ENCODE measurements around the gene KRT36.

The KRT36 gene

GRCh38 chr17:41523787-41524186 is 34.1 kb upstream of the KRT36 start:
- POLR2A ChIA-PET, result no interaction called here

GRCh38 chr17:41523225-41523593 is 33.5 kb upstream of the KRT36 start:
- POLR2A ChIA-PET, result no interaction called here
- DNase-seq (ENCODE audit: extremely low spot score), result no peak
- CTCF ChIA-PET, result no interaction called here
- no peak for TF ChIP-seq ZNF384 (IDR thresholded peaks at IDR 0.05)
- no peak for TF ChIP-seq CTBP1 (IDR thresholded peaks at IDR 0.05; ENCODE audit: borderline replicate concordance)
- TF ChIP-seq SUZ12 (IDR thresholded peaks at IDR 0.05), result no peak
- no peak for TF ChIP-seq L3MBTL2 (conservative IDR thresholded peaks at IDR 0.05)
- TF ChIP-seq SP1 (IDR thresholded peaks at IDR 0.05), result no peak
- no peak for TF ChIP-seq NFRKB (IDR thresholded peaks at IDR 0.05)
- no peak for TF ChIP-seq FOXK2 (IDR thresholded peaks at IDR 0.05)
- no peak for TF ChIP-seq PKNOX1 (IDR thresholded peaks at IDR 0.05)
- TF ChIP-seq TARDBP (IDR thresholded peaks at IDR 0.05), result no peak
- no peak for TF ChIP-seq ELF4 (IDR thresholded peaks at IDR 0.05)

More at GRCh38 chr17:41523787-41524186, 34.1 kb upstream of the KRT36 start:
- CTCF ChIA-PET, result no interaction called here
- TF ChIP-seq HDGF (IDR thresholded peaks at IDR 0.05; ENCODE audit: borderline replicate concordance) (no peak), FOXM1 (IDR thresholded peaks at IDR 0.05; ENCODE audit: borderline replicate concordance) (no peak), FOXA1 (IDR thresholded peaks at IDR 0.05) (no peak), SP1 (IDR thresholded peaks at IDR 0.05) (no peak), BHLHE40 (IDR thresholded peaks at IDR 0.05; ENCODE audit: borderline replicate concordance) (no peak), L3MBTL2 (conservative IDR thresholded peaks at IDR 0.05) (no peak), TARDBP (IDR thresholded peaks at IDR 0.05) (no peak), ZNF384 (IDR thresholded peaks at IDR 0.05) (no peak), FOXK2 (IDR thresholded peaks at IDR 0.05) (no peak), NFRKB (IDR thresholded peaks at IDR 0.05) (no peak), CTBP1 (IDR thresholded peaks at IDR 0.05; ENCODE audit: borderline replicate concordance) (no peak), SUZ12 (IDR thresholded peaks at IDR 0.05) (no peak), ARNT (IDR thresholded peaks at IDR 0.05) (no peak), ELF4 (IDR thresholded peaks at IDR 0.05) (no peak), LEF1 (IDR thresholded peaks at IDR 0.05; ENCODE audit: borderline replicate concordance) (no peak), PKNOX1 (IDR thresholded peaks at IDR 0.05) (no peak)
- DNase-seq (ENCODE audit: extremely low spot score), result no peak

- ChIA-PET CTCF (interaction anchor here (0.5 to 2.4 kb wide), 3 partner anchors 26 to 35 kb away, joined by 3 to 9 read pairs (median 4); no protein-coding TSS in a partner anchor), POLR2A (interaction anchor here (1.4 to 2.3 kb wide), 2 partner anchors 10 to 166 kb away, joined by 4 to 11 read pairs; partner anchors contain the start of gene EIF1)
- no peak for DNase-seq (ENCODE audit: extremely low spot score)
- no peak for TF ChIP-seq CTBP1 (IDR thresholded peaks at IDR 0.05; ENCODE audit: borderline replicate concordance)
- no peak for TF ChIP-seq HDGF (IDR thresholded peaks at IDR 0.05; ENCODE audit: borderline replicate concordance)
- TF ChIP-seq BHLHE40 (IDR thresholded peaks at IDR 0.05; ENCODE audit: borderline replicate concordance), result no peak
Observed at GRCh38 chr17:41522301-41523224, 32.9 kb upstream of the KRT36 start.

- DNase-seq (ENCODE audit: extremely low spot score), result no peak
- POLR2A ChIA-PET, result interaction anchor here (1.4 to 2.3 kb wide), 2 partner anchors 11 to 167 kb away, joined by 4 to 11 read pairs; partner anchors contain the start of gene EIF1
- no peak for TF ChIP-seq SP1 (IDR thresholded peaks at IDR 0.05)
- TF ChIP-seq L3MBTL2 (conservative IDR thresholded peaks at IDR 0.05), result no peak
- no peak for TF ChIP-seq SUZ12 (IDR thresholded peaks at IDR 0.05)
- no peak for TF ChIP-seq FOXK2 (IDR thresholded peaks at IDR 0.05)
- no peak for TF ChIP-seq FOXM1 (IDR thresholded peaks at IDR 0.05; ENCODE audit: borderline replicate concordance)
- TF ChIP-seq ELF4 (IDR thresholded peaks at IDR 0.05), result no peak
- no peak for TF ChIP-seq ARNT (IDR thresholded peaks at IDR 0.05)
- no peak for TF ChIP-seq LEF1 (IDR thresholded peaks at IDR 0.05; ENCODE audit: borderline replicate concordance)
- no peak for TF ChIP-seq BHLHE40 (IDR thresholded peaks at IDR 0.05; ENCODE audit: borderline replicate concordance)
- no peak for TF ChIP-seq FOXA1 (IDR thresholded peaks at IDR 0.05)
- no peak for TF ChIP-seq NFRKB (IDR thresholded peaks at IDR 0.05)
- no peak for TF ChIP-seq ZNF384 (IDR thresholded peaks at IDR 0.05)
- CTCF ChIA-PET, result interaction anchor here (0.5 to 2.4 kb wide), 4 partner anchors 13 to 34 kb away, joined by 3 to 9 read pairs (median 4); no protein-coding TSS in a partner anchor
Observed at GRCh38 chr17:41521574-41522261, 32.0 kb upstream of the KRT36 start.

- POLR2A ChIA-PET, result interaction anchor here (0.6 to 2.3 kb wide), 3 partner anchors 12 to 231 kb away, joined by 3 to 11 read pairs (median 4); partner anchors contain the start of gene EIF1
- DNase-seq (ENCODE audit: extremely low spot score), result no peak
- CTCF ChIA-PET, result interaction anchor here (0.8 to 2.4 kb wide), 3 partner anchors 13 to 128 kb away, joined by 3 to 9 read pairs (median 3); no protein-coding TSS in a partner anchor
- TF ChIP-seq PKNOX1 (IDR thresholded peaks at IDR 0.05), result no peak
- no peak for TF ChIP-seq SUZ12 (IDR thresholded peaks at IDR 0.05)
- no peak for TF ChIP-seq SP1 (IDR thresholded peaks at IDR 0.05)
- TF ChIP-seq ZNF384 (IDR thresholded peaks at IDR 0.05), result no peak
- TF ChIP-seq FOXK2 (IDR thresholded peaks at IDR 0.05), result no peak
- no peak for TF ChIP-seq FOXA1 (IDR thresholded peaks at IDR 0.05)
- no peak for TF ChIP-seq FOXM1 (IDR thresholded peaks at IDR 0.05; ENCODE audit: borderline replicate concordance)
- TF ChIP-seq BHLHE40 (IDR thresholded peaks at IDR 0.05; ENCODE audit: borderline replicate concordance), result no peak
- no peak for TF ChIP-seq L3MBTL2 (conservative IDR thresholded peaks at IDR 0.05)
Observed at GRCh38 chr17:41520821-41521521, 31.3 kb upstream of the KRT36 start.
